GM18511 (cell line): ENCODE results near the gene RASGRP3.
"Not testable (repeated sequence)": the region's sequence is repeated elsewhere in the genome, so short reads cannot be mapped to it uniquely, and the experiment has no call there.

Experiments used
- ATAC-seq: cut with Tn5 transposase; IDR thresholded peaks from one replicate; pipeline ENCODE4 v1.9.1; 2021; ENCODE audit warnings: mild to moderate bottlenecking, moderate library complexity; ENCODE audit not compliant: unreplicated experiment

RASGRP3 gene

DNA sequence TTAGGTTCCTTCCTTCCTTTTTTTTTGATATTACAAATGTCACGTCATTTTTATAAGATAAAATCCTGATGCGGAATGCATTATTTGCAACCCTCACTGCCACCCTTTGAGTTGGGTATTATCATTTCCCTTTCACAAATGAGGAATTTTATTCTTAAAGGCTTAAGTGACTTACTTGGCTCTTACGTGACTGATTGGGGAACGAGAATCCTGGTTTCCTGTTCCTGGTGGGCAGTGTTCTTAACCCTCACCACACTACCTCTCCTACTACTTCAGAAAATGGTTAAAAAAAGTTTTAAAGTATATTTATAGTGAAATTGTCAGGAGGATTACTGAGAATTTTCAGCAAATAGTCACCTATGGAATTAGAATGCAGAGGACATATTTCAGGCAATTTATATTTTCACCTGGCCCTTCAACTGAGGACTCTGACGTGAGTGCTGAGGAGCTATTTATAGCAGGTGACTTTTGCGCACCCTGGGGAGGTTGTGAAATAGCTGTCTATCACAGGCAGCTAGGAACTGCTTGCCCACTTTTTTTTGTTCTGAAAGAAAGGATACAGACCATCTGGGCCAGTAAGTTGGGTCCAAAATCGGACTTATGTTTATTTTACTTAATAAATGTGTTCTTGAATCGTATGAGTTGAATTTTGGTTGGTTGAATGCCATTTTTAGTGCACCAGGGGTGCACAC is 18.7 kb upstream of the RASGRP3 start:
- ATAC-seq, result peak; percentile 95

DNA sequence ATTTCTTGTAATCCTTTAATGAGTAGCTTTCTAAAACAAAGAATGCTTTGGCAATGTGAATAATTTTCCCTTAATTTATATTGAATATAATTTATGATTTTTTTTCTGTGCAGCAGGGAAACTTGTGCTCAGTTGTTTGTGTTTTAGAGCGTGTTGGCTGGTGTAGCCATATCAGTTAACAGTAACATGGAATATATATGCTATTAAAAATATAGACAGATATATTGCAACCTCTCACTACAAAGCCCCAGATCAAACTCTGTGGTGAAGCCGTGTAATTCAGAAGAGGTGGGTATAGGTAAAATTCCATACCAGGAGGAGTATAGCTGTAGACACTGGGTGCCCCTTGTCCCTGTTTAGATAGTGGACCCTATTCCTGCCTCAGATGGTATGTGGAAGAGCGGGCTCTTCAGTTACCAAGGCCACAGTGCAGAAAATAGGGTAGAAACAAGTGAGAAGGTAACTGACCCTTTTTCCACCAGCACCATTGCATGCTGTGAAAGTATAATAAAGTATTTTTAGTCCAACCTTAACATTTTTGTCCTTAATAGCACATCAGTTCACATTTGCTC is 18.1 kb upstream of the RASGRP3 start:
- peak; percentile 16 for ATAC-seq

DNA sequence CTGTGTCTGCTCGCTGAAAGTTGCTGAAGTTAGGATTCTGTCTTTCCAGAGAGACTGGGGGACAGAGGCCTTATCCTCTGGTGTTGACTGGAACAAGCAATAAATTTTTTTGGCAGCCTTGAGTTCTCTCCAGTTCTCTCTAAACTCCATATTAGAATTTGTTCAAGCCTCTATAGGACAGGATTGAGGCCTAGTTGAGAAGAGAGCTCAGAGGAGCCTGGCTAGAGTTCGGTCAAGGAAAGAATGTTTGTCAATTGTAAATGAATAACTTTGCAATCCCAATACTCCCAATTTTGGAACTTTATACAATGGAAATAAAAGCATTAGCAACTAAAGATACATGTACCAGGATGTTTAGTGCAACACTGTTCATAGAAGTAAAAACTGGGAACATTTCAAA is 16.7 kb upstream of the RASGRP3 start:
- no peak for ATAC-seq

DNA sequence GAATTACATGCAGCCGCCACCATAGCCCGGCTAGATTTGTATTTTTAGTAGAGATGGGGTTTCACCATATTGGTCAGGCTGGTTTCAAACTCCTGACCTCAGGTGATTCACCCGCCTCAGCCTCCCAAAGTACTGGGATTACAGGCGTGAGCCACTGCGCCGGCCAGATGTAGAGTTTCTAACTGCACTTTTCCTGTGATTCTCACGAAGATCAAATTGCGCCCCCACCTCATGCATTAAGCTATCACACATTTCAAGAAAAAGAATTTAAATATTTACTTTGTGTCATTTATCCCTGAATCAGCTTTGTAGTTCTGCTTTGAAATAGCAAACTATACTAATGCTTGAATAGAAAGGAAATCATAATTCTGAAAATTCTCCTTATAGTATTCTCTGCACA is 13.9 kb upstream of the RASGRP3 start:
- not testable (repeated sequence) for ATAC-seq

DNA sequence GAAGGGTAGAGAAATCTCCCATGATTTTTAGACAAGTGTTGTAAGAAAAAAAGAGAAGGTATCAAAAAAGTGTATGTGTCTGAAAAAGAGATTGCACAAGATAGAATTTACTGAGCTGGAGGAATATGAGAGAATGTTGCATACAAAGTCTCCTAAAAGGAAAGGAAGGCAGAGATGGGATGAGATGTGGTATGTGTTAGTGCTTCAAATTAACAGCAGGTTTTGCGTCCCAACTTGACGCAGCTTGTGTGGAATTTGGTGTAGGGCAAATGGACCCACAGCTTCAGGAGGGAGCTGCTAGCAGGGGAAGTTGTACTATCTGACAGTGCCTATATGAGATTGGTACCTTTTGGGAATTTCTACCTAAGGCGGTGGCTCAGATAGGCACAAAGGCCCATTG is 9.0 kb upstream of the RASGRP3 start:
- no peak for ATAC-seq

DNA sequence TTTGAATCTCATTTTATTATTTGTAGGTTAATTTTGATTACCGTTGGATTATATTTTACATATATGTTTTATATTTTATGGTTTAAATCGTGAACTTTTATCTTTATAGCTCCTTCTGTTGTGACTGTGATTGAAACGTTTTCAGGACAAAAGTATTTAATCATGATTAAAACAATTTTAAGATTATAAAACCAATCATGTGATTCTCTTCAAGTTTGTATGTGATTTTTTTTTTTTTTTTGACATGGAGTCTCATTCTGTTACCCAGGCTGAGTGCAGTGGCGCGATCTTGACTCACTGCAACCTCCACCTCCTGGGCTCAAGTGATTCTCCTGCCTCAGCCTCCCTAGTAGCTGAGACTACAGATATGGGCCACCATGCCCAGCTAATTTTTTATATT is 7.2 kb upstream of the RASGRP3 start:
- no peak for ATAC-seq

DNA sequence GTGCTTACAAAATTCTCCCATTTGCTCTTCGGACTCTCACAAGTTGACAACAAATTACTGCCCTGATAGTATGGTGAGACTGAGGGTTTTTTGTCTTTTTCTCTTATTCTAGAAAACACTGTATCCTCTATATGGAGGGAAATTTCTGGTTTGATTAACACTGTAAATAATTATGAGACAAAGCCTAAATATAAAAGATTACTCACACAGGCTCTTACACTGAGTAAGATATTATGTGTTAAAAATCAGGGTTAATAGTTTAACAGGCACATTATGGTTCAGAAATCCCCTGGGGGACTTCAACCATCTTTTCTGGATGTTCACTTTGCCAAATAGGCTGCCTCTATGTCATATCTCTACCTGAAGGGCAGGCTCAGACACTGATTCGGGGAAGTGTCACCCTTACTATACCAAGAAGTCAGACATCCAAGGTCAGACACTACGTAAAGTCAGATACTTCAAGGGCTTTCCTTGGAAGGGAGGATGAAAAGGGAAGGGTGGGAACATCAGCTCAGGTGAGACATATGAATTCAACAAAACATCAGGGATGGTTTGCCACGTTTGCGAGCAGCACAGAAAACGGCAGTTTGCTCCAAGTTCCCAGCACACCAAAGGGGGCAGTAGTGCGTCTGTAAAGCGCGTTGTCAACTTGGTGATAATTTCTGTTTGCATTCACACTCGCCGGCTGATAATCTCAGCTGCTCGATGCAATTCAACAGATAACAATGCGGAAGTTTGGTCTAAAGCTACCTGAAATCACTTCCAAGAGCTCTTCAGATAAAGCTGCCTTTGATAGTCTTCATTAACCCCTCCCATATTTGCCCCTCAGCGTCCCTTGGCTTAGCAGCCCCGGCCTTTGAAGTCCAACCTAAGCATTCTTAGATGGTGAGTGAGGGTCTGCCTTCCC is 972 bp upstream of the RASGRP3 start:
- peak; percentile 57 for ATAC-seq

DNA sequence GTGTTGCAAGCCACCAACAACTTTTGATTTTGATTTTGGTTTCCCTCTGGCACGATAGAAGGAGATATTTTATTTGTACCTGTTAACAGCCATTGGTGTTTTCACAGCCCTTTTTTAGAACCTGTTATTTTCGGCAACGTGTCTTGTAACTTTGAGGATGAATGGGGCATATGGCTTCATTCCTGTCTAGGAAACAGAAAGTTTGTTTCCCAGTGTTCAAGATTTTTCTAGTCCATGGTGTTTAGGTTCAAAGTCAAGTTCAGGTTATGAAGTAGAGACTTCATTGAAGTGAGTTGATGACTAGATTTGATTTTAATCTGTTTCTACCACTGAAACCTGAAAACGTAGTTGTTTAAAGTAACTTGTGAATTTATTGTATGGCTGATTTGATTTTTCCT is 343 bp downstream of the RASGRP3 start:
- ATAC-seq, result no peak

DNA sequence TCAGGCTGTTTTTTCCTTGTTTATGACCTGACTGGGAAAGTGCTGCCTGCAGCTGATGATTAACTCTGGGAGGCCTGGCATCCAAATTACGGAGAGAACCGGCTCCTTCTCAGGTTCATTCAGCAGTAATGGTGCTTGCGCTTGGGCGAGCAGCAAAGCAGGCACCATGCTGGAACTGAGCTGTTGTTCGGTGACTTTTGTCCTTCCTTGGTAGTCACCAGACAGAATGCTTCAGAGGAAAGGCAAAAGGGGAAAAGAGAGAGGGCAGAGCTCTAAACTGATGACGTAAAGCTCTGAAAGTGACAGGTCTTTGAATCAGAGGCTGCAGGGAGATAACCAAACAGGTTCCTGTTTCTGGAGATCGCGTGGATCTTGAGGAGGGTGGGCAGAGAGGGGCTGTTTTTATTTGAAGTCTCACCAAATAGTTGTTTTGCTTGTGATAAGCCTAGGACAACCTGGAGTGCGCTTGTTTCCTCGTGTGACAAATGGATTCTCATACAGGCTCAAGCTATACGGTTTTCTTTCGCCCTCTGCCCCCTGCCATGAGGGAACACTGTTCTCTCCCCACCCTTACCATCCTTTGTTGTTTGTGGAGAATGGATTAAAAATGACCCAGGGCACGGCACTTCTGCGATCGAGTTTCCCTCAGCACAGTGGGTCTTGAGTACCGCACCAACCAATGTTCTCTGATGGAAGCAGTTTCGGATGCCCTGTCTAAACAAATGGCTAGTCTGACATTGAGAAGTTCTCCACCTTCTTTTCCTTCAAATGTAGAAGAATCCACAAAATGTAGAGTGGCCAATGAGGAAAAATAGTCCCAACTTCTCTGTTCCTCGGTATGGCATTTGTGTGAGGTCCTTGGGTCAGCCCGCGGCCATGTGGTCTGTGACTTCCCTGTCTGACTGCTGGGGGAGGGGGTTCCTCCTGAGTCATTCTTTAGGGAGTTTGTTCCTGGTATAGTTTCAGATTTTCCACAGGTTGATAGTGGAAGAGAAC is 1.3 kb downstream of the RASGRP3 start:
- peak; percentile 29 for ATAC-seq

DNA sequence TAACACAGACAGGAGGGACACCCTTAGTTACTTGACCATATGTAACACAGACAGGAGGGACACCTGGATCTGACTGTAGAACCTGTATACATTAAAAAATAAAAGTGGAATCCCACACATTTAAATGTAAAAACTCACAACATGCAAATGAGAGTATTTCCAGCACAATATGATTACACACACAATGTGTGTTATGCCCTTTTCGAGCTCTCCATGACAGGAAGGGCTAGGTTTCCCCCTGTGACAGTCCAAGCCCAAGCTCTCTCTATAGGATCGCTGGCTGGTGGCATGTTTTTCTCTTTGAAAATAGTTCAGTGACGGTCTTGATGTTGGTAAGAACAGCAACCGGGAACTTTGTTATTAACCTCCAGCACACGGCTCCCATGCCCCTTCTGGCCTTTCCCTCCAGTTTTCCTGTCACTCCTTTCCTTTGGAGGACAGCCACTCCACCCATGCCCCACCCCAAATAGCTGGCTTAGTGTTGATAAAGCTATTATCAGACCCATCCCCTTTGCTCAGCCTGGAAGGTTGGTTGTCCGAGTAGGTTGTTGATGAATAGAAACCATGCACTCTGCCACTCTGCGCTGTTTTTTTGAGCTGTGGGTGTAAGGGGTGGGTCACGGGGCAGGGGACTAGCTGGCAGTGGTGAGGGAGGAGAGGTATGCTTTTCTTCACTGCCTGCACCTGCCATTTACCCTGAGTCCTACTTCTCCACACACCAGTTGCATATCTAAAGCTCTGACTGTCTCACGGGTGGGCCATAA is 2.7 kb downstream of the RASGRP3 start:
- no peak for ATAC-seq

DNA sequence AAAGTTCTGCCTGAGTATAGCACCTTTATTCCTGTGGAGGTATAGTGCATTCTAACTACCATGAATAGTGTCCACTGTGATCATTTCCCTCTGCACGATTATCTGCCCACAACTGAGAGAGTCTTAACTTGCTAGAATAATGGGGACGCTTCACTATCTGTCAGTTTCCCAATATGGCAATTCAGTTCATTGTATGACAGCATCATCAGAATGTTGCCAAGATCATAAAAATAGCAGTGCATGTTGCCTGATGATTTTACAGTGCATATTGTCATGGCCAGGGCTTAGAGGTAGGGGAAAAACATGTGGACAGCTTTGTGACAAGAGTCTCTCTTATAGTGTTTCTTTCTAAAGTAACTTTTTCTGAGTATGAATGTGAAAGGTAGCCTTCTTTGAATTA is 6.1 kb downstream of the RASGRP3 start:
- no peak for ATAC-seq

DNA sequence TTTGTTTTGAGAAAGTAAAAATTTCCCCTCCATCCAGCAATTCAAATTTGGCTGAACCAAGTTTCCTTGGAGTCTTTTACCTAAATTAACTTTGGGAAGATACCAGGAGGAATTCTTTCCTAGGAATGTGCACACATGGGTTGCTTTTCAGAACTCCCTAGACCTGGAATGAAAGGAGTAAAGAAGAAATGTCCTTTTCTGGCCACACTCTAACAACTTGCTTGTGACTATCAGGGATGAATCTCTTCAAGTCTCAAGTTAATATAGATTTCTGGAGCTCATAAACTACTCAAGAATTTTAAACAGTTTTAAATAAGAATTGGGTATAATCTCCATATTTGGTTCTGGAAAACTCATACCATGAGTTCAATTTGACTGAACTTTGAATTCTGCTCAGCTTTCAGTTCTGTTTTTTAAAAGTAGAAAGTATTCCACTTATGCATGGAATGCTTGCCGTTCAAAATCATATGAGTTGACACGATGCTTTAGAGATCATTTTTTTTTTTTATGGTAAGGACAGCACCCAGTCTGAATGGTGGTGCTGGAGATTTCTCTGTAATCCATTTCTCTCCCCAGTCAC is 7.7 kb downstream of the RASGRP3 start:
- peak; percentile 37 for ATAC-seq

DNA sequence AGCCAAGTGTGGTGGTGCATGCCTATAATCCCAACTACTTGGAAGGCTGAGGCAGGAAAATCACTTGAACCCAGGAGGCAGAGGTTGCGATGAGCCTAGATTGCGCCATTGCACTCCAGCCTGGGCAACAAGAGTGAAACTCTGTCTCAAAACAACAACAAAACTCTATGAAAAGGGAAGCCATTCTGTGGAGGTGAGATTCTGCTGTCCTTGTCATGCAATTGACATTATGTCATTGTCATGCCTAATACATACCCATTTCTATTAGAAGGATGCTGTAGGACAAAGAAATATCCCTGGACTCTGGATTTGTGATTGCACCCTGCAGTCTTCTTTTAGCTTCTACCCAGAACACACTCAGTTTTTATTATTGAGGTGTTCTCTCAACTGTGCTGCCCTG is 8.6 kb downstream of the RASGRP3 start:
- ATAC-seq, result no peak

DNA sequence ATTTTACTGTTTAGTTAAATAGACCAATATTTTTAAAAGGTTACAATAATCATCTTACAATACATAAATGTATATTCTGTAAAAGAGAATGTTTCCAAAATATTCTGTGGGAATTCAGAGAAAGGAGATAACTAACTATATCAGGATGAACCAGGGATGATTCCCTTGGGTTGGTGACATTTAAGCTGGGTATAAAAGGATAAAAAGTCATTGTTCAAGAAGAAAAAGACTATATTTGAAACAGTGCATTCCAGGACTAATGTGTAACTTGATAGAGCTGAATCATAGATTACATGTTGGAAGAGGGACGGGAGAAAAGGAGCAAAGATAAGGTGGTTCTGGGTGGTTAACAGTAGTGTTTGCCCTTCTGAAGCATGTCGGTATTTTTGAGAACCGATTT is 10.1 kb downstream of the RASGRP3 start:
- ATAC-seq, result no peak

DNA sequence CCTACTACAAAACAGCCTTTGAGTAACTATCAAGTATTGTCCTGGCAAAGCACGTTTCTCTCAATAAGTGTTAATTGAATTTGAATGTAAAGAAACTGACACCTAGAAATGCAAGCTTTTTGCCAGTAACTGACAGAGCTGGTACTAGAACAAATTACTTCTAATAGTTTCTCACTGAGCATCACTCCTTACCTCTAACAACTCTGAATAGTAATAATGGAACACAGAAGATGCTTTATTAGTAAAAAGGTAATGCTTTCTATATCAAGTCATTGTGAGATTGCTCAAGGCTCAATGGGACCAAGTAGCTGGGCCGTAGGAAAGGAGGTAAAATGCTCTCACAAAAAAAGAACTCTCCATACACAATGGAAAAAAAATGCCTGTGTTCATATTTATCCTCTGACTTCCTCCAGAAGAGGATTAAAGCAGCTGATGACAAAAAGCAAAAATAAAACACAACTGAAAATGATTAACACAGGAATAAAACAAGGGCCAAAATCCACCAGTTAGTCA is 11.8 kb downstream of the RASGRP3 start:
- ATAC-seq, result peak; percentile 51

DNA sequence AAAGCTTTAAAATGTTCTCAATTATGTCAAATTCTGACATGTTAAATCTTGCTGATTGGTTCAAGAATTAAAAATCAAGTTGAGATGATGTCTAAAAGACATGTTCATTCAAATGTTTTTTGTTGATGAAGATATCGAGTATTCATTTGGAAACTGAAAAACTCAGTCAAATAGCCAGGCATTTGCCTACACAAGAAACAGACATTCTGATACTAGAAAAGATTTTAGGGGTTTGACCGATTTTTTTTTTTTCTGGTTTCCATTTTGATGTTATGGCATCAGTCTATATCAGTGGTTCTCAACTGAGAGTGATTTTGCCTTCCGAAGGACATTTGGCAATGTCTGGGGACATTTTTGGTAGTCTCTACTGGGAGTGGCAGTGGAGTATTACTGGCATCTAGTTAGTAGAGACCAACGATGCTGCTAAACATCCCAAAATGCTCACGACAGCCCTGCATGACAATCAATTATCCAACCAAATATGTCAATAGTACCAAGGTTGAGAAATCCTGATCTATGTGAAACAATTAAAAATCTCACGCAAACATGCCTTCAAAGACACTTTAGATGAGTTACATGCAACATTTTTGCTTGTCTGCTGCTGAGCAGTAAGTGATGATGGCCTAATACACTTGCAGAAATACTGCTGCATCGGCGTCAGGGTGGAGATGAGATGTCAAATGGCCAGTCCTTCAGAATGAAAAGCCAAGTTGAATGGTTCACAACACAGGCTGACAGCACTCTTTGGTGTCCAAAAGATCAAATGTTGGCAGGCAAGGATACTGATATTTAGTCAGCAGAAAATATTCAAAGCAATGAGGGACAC is 12.5 kb downstream of the RASGRP3 start:
- peak; percentile 45 for ATAC-seq

DNA sequence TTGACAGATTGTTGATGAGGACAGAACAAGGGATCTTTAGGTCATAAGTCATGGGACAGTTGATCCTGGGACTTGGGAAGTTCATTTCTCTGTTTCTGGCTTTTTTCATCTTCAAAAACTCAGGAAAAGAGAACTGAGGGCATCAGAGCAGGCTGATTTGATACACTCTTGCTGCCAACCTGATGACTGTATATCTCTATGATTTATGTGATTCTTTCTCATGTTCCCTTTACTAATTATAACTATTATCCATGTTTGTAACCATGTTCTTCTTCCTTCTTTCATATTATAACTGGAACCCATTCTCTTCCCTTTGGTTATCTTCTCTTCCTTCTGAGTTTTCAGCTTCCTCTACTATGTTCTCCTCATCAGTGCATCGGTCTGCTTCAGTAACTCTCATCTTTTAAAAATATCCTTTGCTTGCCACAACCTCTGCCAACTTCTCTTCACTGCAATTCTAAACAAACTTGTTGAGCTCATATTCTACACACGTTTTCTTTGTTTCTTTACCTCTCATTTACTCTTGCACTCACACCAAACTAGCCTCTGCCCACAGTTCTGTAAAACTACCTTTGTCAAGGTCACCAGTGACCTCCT is 13.5 kb downstream of the RASGRP3 start:
- no peak for ATAC-seq

DNA sequence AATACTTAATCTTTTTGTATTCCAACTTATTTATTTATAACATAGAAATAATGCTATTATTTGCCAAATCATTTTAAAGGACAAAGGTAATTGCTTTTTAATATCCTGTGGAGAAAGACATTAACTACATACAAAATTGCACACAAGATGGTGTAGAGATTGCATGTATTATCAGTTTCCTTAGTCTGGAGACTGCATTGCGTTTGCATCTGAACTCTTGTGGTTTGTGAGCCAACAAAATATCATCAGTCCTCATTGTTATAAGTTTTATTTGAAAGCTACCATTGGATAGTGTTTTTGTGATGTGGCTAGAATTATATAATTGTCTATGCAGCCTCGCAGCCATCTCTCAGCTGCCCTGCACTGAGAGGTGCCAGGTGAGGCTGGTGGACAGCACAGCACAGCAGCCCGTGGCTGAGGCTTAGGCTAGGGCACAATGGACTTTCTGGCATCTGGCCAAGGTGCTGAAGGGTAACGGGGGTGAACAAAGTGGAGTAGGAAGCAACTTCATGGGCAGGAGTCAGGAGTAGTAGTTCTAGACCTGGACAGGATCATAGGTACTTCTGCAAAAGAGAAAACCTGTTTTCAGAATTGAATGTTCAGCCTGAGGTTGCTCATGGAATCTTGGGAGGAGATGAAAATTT is 15.1 kb downstream of the RASGRP3 start:
- no peak for ATAC-seq
